Epithelial cell of proximal tubule (primary cell): ENCODE results near the gene LRIG1. TPM values are rescaled to one million over a fixed set of nuclear protein-coding genes. Genes with fewer than 3 reads are reported as not detected.

Source experiments
- DNase-seq: peaks from one replicate; pipeline ENCODE4 v3.0.0-alpha.2; 2011; ENCODE audit warnings: low read depth
- H3K4me3 ChIP-seq: 2 replicates; pipeline ENCODE4 v1.5.1; 2011; ENCODE audit warnings: low read depth, mild to moderate bottlenecking, low read length
- total RNA-seq: library from RNA; depleted of rRNA; stranded (reverse); fragments of >200 nt; gene quantifications from 2 replicates; pipeline ENCODE4 v1.2.3, GENCODE V29; 2015
- TF ChIP-seq, protein P1 (sequence below): conservative IDR thresholded peaks from 2 replicates; pipeline ENCODE4 v1.5.1; 2012; ENCODE audit warnings: low read depth, mild to moderate bottlenecking, low read length

LRIG1 gene
- total RNA-seq, 1 donor from 2014 or later: 10.0 TPM

DNA sequence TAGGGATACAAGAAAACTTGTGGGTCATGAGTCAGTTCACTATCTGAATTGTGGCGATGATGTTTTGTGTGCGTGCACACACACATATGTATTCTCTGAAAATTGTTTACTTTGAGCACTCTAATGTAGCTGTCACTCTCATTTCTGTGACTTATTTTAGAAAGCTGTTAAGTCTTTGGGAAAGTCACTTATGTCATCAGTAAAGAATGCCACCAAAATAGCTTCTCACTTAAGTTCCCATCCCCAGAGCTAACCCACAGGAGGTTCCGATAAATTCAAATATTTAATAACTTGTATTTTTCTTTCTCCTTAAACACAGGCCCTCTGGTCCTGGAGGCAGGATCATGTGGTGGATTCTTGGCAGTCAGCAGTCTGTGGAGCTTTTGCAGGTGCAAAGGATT, 138.3 kb downstream of the LRIG1 start:
- no peak for DNase-seq
- TF ChIP-seq, protein P1, sequence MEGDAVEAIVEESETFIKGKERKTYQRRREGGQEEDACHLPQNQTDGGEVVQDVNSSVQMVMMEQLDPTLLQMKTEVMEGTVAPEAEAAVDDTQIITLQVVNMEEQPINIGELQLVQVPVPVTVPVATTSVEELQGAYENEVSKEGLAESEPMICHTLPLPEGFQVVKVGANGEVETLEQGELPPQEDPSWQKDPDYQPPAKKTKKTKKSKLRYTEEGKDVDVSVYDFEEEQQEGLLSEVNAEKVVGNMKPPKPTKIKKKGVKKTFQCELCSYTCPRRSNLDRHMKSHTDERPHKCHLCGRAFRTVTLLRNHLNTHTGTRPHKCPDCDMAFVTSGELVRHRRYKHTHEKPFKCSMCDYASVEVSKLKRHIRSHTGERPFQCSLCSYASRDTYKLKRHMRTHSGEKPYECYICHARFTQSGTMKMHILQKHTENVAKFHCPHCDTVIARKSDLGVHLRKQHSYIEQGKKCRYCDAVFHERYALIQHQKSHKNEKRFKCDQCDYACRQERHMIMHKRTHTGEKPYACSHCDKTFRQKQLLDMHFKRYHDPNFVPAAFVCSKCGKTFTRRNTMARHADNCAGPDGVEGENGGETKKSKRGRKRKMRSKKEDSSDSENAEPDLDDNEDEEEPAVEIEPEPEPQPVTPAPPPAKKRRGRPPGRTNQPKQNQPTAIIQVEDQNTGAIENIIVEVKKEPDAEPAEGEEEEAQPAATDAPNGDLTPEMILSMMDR: no peak

GRCh38 chr3:66361356-66361755, 139.5 kb downstream of the LRIG1 start:
- DNase-seq: no peak
- H3K4me3 ChIP-seq: no peak overlapping the region
- TF ChIP-seq, protein P1: no peak

More for the DNA sequence above, 138.3 kb downstream of the LRIG1 start:
- no peak overlapping the region for H3K4me3 ChIP-seq

DNA sequence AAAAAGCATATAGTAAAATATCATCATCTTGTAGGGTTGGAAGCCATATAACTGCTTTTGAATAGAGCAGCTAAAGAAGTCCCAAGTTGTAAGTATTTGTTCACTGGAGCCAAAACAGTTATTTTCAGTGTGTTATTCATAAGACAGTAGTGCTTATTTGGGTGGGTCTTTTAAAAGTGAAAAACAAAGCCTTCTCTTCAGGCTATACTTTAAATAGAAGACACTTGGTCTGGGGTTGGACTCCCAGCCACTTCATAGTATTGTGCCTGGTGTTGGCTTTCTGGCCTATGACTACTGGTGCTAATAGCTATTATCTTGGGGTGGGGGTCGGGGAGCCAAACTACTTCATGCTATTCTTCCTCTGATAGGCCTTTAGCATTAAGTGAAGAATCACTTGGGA, 144.8 kb downstream of the LRIG1 start:
- no peak for DNase-seq
- TF ChIP-seq, protein P1: no peak
- no peak overlapping the region for H3K4me3 ChIP-seq

DNA sequence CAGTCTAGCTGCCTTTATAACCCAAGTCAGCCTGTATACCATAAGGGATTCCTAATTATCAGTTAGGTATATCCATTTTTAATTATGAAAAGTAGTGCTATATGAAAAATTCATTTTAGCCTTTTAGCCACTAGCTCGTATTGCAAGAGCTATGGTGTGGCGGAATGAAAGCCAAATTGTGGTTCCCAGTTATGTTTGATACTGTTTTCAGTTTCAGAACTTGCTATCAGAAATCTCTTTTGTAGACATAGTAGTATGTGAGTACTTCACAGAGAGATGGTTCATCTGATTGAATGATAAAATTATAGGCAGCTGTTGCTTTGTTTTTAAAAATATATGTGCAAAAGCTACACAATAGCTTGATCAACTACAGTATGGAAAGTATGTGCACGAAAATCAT, 145.4 kb downstream of the LRIG1 start:
- TF ChIP-seq, protein P1: no peak
- no peak overlapping the region for H3K4me3 ChIP-seq
- no peak for DNase-seq

GRCh38 chr3:66354001-66354400, 146.8 kb downstream of the LRIG1 start:
- H3K4me3 ChIP-seq: no peak overlapping the region
- TF ChIP-seq, protein P1: no peak
- DNase-seq: no peak

GRCh38 chr3:66353530-66353929, 147.3 kb downstream of the LRIG1 start:
- H3K4me3 ChIP-seq: no peak overlapping the region
- DNase-seq: no peak
- TF ChIP-seq, protein P1: no peak

- TF ChIP-seq, protein P1: no peak
- H3K4me3 ChIP-seq: no peak overlapping the region
- no peak for DNase-seq
Observed at GRCh38 chr3:66353039-66353438, 147.8 kb downstream of the LRIG1 start.
